Measurements from ENCODE around the gene COMMD4.
"Not testable (repeated sequence)": the region's sequence is repeated elsewhere in the genome, so short reads cannot be mapped to it uniquely, and the experiment has no call there.

Gene COMMD4

DNA sequence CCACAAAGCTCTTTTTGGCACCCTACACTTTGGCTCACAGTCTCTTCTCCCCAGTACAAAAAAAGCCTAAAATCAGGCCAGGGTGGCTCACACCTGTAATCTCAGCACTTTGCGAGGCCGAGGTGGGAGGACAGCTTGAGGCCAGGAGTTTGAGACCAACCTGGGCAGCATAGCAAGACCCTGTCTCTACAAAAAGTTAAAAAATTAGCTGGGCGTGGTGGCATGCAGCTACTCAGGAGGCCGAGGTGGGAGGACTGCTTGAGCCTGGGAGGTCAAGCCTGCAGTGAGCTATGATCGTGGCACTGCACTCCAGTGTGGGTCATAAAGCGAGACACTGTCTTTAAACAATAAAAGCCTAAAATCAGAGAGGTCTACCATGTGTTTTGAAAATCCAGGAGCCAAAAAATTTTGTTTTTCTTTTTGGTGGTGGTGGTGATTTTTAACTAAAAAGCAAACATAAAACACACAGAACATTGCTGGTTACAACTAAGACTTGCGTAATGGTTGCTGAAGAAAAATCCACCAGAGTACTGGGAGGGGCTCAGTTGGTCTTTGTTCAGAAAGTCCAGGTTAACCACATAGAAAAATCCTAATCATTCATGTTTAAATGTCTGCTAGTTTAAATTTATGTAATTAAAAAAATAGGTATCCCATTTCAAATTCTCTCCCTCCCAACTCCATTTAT lies 34.2 kb downstream of the COMMD4 start:
- H3K27ac Mint-ChIP-seq = peak overlapping the region; percentile 95
- no peak for ATAC-seq

DNA sequence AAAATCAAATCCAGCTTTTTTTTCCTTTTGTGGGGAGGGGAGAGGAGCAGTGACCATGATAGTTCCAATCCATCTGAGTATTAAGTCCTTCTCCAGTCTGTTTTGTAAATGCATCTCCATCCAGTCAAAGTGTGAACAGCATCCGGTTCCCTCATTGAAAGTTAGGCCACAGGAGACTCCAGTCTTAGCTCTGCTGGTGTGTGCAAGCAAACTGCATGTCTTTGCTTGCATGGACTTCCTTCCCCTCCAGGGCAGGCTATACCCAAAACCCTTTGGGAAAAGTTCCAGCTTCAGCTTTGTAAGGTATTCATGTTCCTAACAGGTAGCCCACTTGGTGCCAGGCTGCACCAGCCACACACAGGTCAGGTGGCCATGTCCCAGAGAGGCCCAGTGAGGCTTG lies 35.6 kb downstream of the COMMD4 start:
- no peak overlapping the region for H3K27ac Mint-ChIP-seq
- peaks cover 16% of the 10 kb centered on the region for H3K4me1 Mint-ChIP-seq
- no peak overlapping the region for H3K4me3 Mint-ChIP-seq
- peaks cover 44% of the 10 kb centered on the region for H3K36me3 Mint-ChIP-seq
- H3K27me3 Mint-ChIP-seq = no peaks in the 10 kb centered on the region
- ATAC-seq = no peak
- H3K9me3 Mint-ChIP-seq = no peaks in the 10 kb centered on the region

More for the DNA sequence above, 34.2 kb downstream of the COMMD4 start:
- Mint-ChIP-seq H3K4me1 (peaks cover 16% of the 10 kb centered on the region), H3K4me3 (peak overlapping the region; percentile 58), H3K9me3 (no peaks in the 10 kb centered on the region), H3K27me3 (no peaks in the 10 kb centered on the region), H3K36me3 (peaks cover 29% of the 10 kb centered on the region)

DNA sequence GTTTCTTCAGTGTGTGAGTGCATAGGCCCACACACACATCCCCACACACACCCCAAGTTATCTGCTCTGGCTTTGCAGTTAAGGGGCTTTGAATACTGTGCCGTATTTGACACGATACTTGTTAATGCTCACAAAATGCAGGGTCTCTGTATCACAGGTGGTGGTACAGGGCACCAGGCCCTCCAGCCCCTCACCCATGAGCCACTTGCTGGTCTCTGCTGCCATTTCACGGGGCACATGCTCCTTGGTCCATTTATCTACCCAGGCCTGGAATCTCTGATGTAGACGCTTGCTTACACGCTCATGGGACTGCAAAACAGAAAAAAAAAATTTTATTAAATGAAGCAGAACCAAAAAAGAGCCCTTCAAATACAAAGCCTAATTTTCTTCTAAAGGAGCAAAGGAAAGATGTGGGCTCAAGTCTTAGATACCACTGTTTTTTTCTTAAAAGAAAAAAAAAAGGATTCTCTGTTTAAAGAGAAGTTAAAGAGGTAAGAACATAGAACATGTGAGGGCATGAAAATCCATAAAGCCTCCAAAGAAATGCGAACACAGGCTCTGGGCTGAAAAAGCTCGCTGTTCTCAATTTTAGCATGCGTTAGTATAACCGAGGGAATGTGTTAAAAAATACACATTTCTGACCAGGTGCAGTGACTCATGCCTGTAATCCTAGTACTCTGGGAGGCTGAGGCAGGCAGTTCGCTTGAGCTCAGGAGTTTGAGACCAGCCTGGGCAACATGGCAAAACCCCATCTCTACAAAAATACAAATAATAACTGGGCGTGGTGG lies 36.2 kb downstream of the COMMD4 start:
- Mint-ChIP-seq H3K27me3 (no peaks in the 10 kb centered on the region), H3K9me3 (no peaks in the 10 kb centered on the region), H3K36me3 (peaks cover 48% of the 10 kb centered on the region), H3K27ac (no peak overlapping the region), H3K4me1 (peaks cover 16% of the 10 kb centered on the region), H3K4me3 (no peak overlapping the region)
- ATAC-seq = no peak

DNA sequence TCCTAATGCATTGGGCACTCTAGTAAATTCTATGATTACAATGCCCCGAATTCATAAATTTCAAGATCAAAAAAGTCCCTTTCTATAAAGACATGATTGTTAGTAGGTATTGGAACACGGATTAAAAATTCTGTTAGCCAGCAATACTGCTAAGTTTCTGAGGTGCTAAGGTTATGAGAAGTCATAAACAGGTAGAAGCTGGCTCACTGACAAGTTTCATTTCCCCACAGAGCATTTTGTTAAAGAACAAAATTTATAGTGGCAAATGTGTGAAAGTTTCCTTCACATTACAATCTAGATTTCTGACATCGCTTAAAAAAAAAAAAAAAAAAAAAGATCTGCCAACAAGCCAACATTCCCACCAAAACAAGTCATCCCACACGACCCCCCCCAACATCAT lies 44.9 kb downstream of the COMMD4 start:
- no peak for ATAC-seq
- H3K36me3 Mint-ChIP-seq = peaks cover 42% of the 10 kb centered on the region
- H3K9me3 Mint-ChIP-seq = no peaks in the 10 kb centered on the region
- no peak overlapping the region for H3K4me3 Mint-ChIP-seq
- peaks cover 22% of the 10 kb centered on the region for H3K4me1 Mint-ChIP-seq
- peak overlapping the region; percentile 16 for H3K27ac Mint-ChIP-seq
- H3K27me3 Mint-ChIP-seq = no peaks in the 10 kb centered on the region

DNA sequence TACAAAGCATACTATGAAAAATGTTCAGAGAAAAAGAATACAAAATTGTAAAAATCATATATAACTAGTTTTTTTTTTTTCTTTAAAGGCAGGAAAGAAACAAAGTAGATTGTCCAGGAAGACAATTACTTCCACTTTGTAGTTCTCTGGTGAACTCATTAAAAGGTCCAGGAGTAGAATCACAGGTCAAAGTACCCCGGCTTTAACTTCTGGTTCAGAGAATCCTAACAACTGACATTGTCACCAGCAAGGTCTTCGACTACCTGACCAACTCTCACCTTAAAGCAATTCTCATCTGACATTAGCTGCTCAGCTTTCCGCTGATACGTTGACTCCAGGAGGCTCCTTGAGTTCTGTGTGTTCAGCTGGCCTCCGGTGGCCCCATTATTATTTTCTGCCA lies 48.1 kb downstream of the COMMD4 start:
- H3K9me3 Mint-ChIP-seq, H3K27me3 Mint-ChIP-seq, ATAC-seq, H3K4me3 Mint-ChIP-seq, H3K27ac Mint-ChIP-seq: not testable (repeated sequence)
- peaks cover 54% of the 10 kb centered on the region for H3K36me3 Mint-ChIP-seq
- peaks cover 37% of the 10 kb centered on the region for H3K4me1 Mint-ChIP-seq

Data from stimulated activated memory B cell treated with anti-CD40 and anti-IgM and Interleukin-4, amounts not matched to agents 10 μg/mL and 1 μg/mL and 100 μg/mL, for 72 hours (primary cell).